A549 (cell line): ENCODE measurements around the gene JAML. TPM values are rescaled to one million over a fixed set of nuclear protein-coding genes. Genes with fewer than 3 reads are reported as not detected.

Source experiments
- ATAC-seq, 2 experiments: fragments of 200-7000 bp in 1 of 2; fragments of >200 bp in 1 of 2; cut with Nextera tagmentation in 1 of 2; cut with Tn5 transposase in 1 of 2; 3 replicates each; pipeline versions ENCODE4 v1.8.0 to v1.9.1; 2018 to 2020; ENCODE audit warnings: mild to moderate bottlenecking in 1 of 2, moderate library complexity in 1 of 2
- CTCF ChIA-PET: fragments of 300-600 bp; sonication (Branson Sonifier 250); formaldehyde crosslinking; extraction: SDS; loops from one replicate; lab custom pipeline; 2021; ENCODE audit warnings: antibody characterized with exemption, inconsistent platforms; lab: Yijun Ruan, JAX
- POLR2A ChIA-PET: fragments of 350-600 bp; formaldehyde crosslinking; extraction: SDS; loops from one replicate; lab custom pipeline; 2021; ENCODE audit warnings: antibody characterized with exemption, inconsistent platforms; lab: Yijun Ruan, JAX
- DNase-seq, 2 experiments: peaks; one replicate each; pipeline versions ENCODE4 v3.0.0 to v3.0.0-alpha.2; 2011 to 2016; ENCODE audit warnings: low read depth in 1 of 2, low spot score in 1 of 2
- FAIRE-seq: peaks from 2 replicates; lab custom pipeline; 2011; peaks lifted over from hg19 to GRCh38; lab: Jason Lieb, UNC
- H3K27ac ChIP-seq, 2 experiments: fragments of >200 bp; sonication (Bioruptor Twin); formaldehyde crosslinking; 3 replicates each; pipeline ENCODE4 v1.5.1; 2016 to 2017
- H3K4me1 ChIP-seq: fragments of >200 bp; sonication (Bioruptor Twin); formaldehyde crosslinking; 3 replicates; pipeline ENCODE4 v1.6.1; 2016
- H3K4me2 ChIP-seq: fragments of >200 bp; sonication (Bioruptor Twin); formaldehyde crosslinking; 3 replicates; pipeline ENCODE4 v1.6.1; 2016
- H3K4me3 ChIP-seq: fragments of >200 bp; sonication (Bioruptor Twin); formaldehyde crosslinking; 3 replicates; pipeline ENCODE4 v1.5.1; 2016
- H3K9me3 ChIP-seq: fragments of >200 bp; sonication (Bioruptor Twin); formaldehyde crosslinking; 3 replicates; pipeline ENCODE4 v1.6.1; 2016
- BHLHE40 ChIP-seq: IDR thresholded peaks from 2 replicates; pipeline ENCODE4 v1.6.1; 2012; ENCODE audit warnings: low read depth, low read length, inconsistent platforms
- CBX8 ChIP-seq: fragments of 200-600 bp; sonication (generic); IDR thresholded peaks from 2 replicates; pipeline ENCODE4 v1.6.1; 2016
- CHD4 ChIP-seq: fragments of 200-600 bp; sonication (generic); IDR thresholded peaks from 2 replicates; pipeline ENCODE4 v1.6.1; 2016; ENCODE audit warnings: antibody characterized with exemption, mild to moderate bottlenecking, borderline replicate concordance
- E2F6 ChIP-seq: IDR thresholded peaks from 2 replicates; pipeline ENCODE4 v1.6.1; 2012; ENCODE audit warnings: low read depth, borderline replicate concordance
- EHF ChIP-seq: fragments of 250-450 bp; sonication (Bioruptor Pico); IDR thresholded peaks from 2 replicates; pipeline ENCODE4 v1.5.0; 2020; ENCODE audit warnings: mild to moderate bottlenecking
- EP300 ChIP-seq, 2 experiments: fragments of >200 bp; sonication (Bioruptor Twin); formaldehyde crosslinking; IDR thresholded peaks; 2 replicates in 1 of 2; 3 replicates in 1 of 2; pipeline ENCODE4 v1.6.1; 2016 to 2017
- FOSL2 ChIP-seq, 2 experiments: fragments of 450-650 bp in 1 of 2; fragments of >200 bp in 1 of 2; sonication (Bioruptor Twin) in 1 of 2; formaldehyde crosslinking; IDR thresholded peaks; 2 replicates each; pipeline versions ENCODE4 v1.5.0 to v1.6.1; 2016 to 2020; ENCODE audit warnings: mild to moderate bottlenecking in 1 of 2, moderate library complexity in 1 of 2
- FOXS1 ChIP-seq: fragments of 250-450 bp; sonication (Bioruptor Pico); IDR thresholded peaks from 2 replicates; pipeline ENCODE4 v1.5.0; 2020; ENCODE audit warnings: mild to moderate bottlenecking, moderate library complexity
- GATA3 ChIP-seq: IDR thresholded peaks from 2 replicates; pipeline ENCODE4 v1.6.1; 2012; ENCODE audit warnings: borderline replicate concordance
- HDAC2 ChIP-seq: fragments of 200-600 bp; sonication (generic); IDR thresholded peaks from 2 replicates; pipeline ENCODE4 v1.6.1; 2016
- HES2 ChIP-seq: fragments of >200 bp; sonication (Bioruptor Twin); formaldehyde crosslinking; IDR thresholded peaks from 2 replicates; pipeline ENCODE4 v1.6.1; 2016
- HMGXB4 ChIP-seq: fragments of 250-450 bp; sonication (Bioruptor Pico); IDR thresholded peaks from 2 replicates; pipeline ENCODE4 v1.5.0; 2021; ENCODE audit warnings: mild to moderate bottlenecking, moderate library complexity, borderline replicate concordance
- HOXA7 ChIP-seq: fragments of 250-450 bp; sonication (Bioruptor Pico); IDR thresholded peaks from 2 replicates; pipeline ENCODE4 v1.5.0; 2020; ENCODE audit warnings: mild to moderate bottlenecking, moderate library complexity
- HOXB5 ChIP-seq: fragments of 250-450 bp; sonication (Bioruptor Pico); IDR thresholded peaks from 2 replicates; pipeline ENCODE4 v1.5.0; 2020; ENCODE audit warnings: mild to moderate bottlenecking, moderate library complexity
- KDM5A ChIP-seq: fragments of 200-600 bp; sonication (generic); IDR thresholded peaks from 2 replicates; pipeline ENCODE4 v1.6.1; 2016; ENCODE audit warnings: antibody characterized with exemption, mild to moderate bottlenecking
- MAFK ChIP-seq: fragments of 450-650 bp; IDR thresholded peaks from 2 replicates; pipeline ENCODE4 v1.6.1; 2014; ENCODE audit not compliant: partially characterized antibody
- MAZ ChIP-seq: fragments of 150-350 bp; IDR thresholded peaks from 2 replicates; pipeline ENCODE4 v1.6.1; 2014; ENCODE audit warnings: antibody characterized with exemption, low read depth, low read length, borderline replicate concordance
- MYC ChIP-seq: IDR thresholded peaks from 2 replicates; pipeline ENCODE4 v1.6.1; 2012; ENCODE audit warnings: mild to moderate bottlenecking, inconsistent platforms, low read length, improper control_type of control experiment, borderline replicate concordance
- NPAS2 ChIP-seq: fragments of 250-450 bp; sonication (Bioruptor Pico); IDR thresholded peaks from 2 replicates; pipeline ENCODE4 v1.8.0; 2022; ENCODE audit warnings: mild to moderate bottlenecking, moderate library complexity, borderline replicate concordance
- RCOR1 ChIP-seq: fragments of 150-350 bp; IDR thresholded peaks from 2 replicates; pipeline ENCODE4 v1.6.1; 2014; ENCODE audit warnings: antibody characterized with exemption, low read length, low read depth
- REST ChIP-seq: fragments of 200-600 bp; sonication (generic); IDR thresholded peaks from 2 replicates; pipeline ENCODE4 v1.6.1; 2016; ENCODE audit warnings: antibody characterized with exemption, mild to moderate bottlenecking, moderate library complexity
- RNF2 ChIP-seq: fragments of 200-600 bp; sonication (generic); IDR thresholded peaks from 2 replicates; pipeline ENCODE4 v1.6.1; 2016; ENCODE audit warnings: low read depth, mild to moderate bottlenecking, antibody characterized with exemption, moderate library complexity, borderline replicate concordance
- SMC3 ChIP-seq: fragments of >200 bp; sonication (Bioruptor Twin); formaldehyde crosslinking; IDR thresholded peaks from 3 replicates; pipeline ENCODE4 v1.6.1; 2018; ENCODE audit warnings: inconsistent platforms
- SREBF2 ChIP-seq: fragments of 450-650 bp; IDR thresholded peaks from 2 replicates; pipeline ENCODE4 v1.6.1; 2014; ENCODE audit warnings: mild to moderate bottlenecking, moderate library complexity
- ZC3H11A ChIP-seq: fragments of 450-650 bp; IDR thresholded peaks from 2 replicates; pipeline ENCODE4 v1.6.1; 2014; ENCODE audit warnings: antibody characterized with exemption, mild to moderate bottlenecking
- ZFP36 ChIP-seq: fragments of 450-650 bp; IDR thresholded peaks from 2 replicates; pipeline ENCODE4 v1.6.1; 2014; ENCODE audit warnings: borderline replicate concordance; ENCODE audit not compliant: partially characterized antibody
- ZNF302 ChIP-seq: fragments of 250-450 bp; sonication (Bioruptor Pico); IDR thresholded peaks from 2 replicates; pipeline ENCODE4 v1.9.0; 2021; ENCODE audit warnings: inconsistent platforms, mild to moderate bottlenecking, moderate library complexity
- WGBS: methylation state at CpG from one replicate; pipeline ENCODE4 v1.1.6; 2017; ENCODE audit errors: missing lambda C conversion rate; 5-methylcytosine and 5-hydroxymethylcytosine counted together
- polyA plus RNA-seq, 4 experiments: library from polyadenylated mRNA; depleted of rRNA in 3 of 4; stranded (reverse); fragments of >200 nt; fragmentation: RNase III in 1 of 4; extraction: RNeasy Plus Mini Kit Qiagen cat#74134 plus additional on column Dnase treatment in 1 of 4; gene quantifications; 2 replicates in 3 of 4; 3 replicates in 1 of 4; pipeline ENCODE4 v1.2.3, GENCODE V29; 2011 to 2017

JAML gene
- polyA plus RNA-seq, 2 of the 4 experiments (the other 2 are of a cell fraction) = not detected

GRCh38 chr11:118166641-118167040 is 58.2 kb downstream of the JAML start:
- FAIRE-seq = no peak
- Histone ChIP-seq H3K4me1 (no peaks in the 10 kb centered on the region), H3K27ac (no peak overlapping the region), H3K4me2 (no peak overlapping the region), H3K4me3 (no peak overlapping the region), H3K9me3 (no peaks in the 10 kb centered on the region)
- no peak for ATAC-seq
- no peak for DNase-seq
- POLR2A ChIA-PET = no interaction called here
- CTCF ChIA-PET = interaction anchor here (1.4 to 11.1 kb wide), 3 partner anchors 11 to 32 kb away, joined by 5 to 165 read pairs (median 5); no protein-coding TSS in a partner anchor
- TF ChIP-seq MAFK (no peak), ZC3H11A (no peak), KDM5A (no peak), HDAC2 (no peak), SMC3 (no peak), HES2 (no peak), NPAS2 (CRISPR knock-in tag) (no peak), CBX8 (no peak), FOXS1 (CRISPR knock-in tag) (no peak), MYC (no peak), HMGXB4 (CRISPR knock-in tag) (no peak), BHLHE40 (no peak), MAZ (no peak), EP300 (IDR thresholded peaks at IDR 0.05) (no peak), HOXA7 (CRISPR knock-in tag) (no peak), RCOR1 (no peak), EHF (no peak), SREBF2 (no peak), FOSL2 (IDR thresholded peaks at IDR 0.05) (no peak), FOSL2 (CRISPR knock-in tag; IDR thresholded peaks at IDR 0.05) (no peak)
- 61% methylated on average over 14 of the region's 17 CpGs for WGBS

- ChIA-PET CTCF (interaction anchor here (0.6 to 11.1 kb wide), 2 partner anchors 21 to 310 kb away, joined by 3 to 165 read pairs; no protein-coding TSS in a partner anchor), POLR2A (no interaction called here)
- Histone ChIP-seq H3K4me1 (no peaks in the 10 kb centered on the region), H3K27ac (no peak overlapping the region), H3K9me3 (no peaks in the 10 kb centered on the region), H3K4me2 (no peak overlapping the region), H3K4me3 (no peak overlapping the region)
- FAIRE-seq = no peak
- TF ChIP-seq RNF2 = no peak
- no peak for TF ChIP-seq ZFP36
- no peak for TF ChIP-seq HOXB5 (CRISPR knock-in tag)
- TF ChIP-seq E2F6 = no peak
- TF ChIP-seq SREBF2 = no peak
- no peak for TF ChIP-seq CBX8
- no peak for TF ChIP-seq CHD4
- no peak for TF ChIP-seq GATA3
- no peak for TF ChIP-seq FOSL2 (IDR thresholded peaks at IDR 0.05)
- no peak for TF ChIP-seq FOSL2 (CRISPR knock-in tag; IDR thresholded peaks at IDR 0.05)
- TF ChIP-seq EHF = no peak
- TF ChIP-seq ZNF302 (CRISPR knock-in tag) = no peak
- no peak for TF ChIP-seq REST
- no peak for ATAC-seq
- no peak for DNase-seq
- 20% methylated on average over 1 of the region's 2 CpGs for WGBS
Measured at GRCh38 chr11:118164885-118165284, 59.9 kb downstream of the JAML start.
